ENCODE data around the gene MBIP. TPM values are rescaled to one million over a fixed set of nuclear protein-coding genes. Genes with fewer than 3 reads are reported as not detected.

The MBIP gene
- total RNA-seq, 3 donors from 2014 or later (not counting 1 experiment from before 2014, with no cell fraction given) = 26.1 to 41.9 (median 40.1) TPM

- H3K9me3 Mint-ChIP-seq = peaks cover 0 to 3% of the 10 kb centered on the region in 2 donors
- peaks cover 0 to 16% of the 10 kb centered on the region in 2 donors for H3K27me3 Mint-ChIP-seq (ENCODE audit: low read depth in 2 of 2)
- H3K27ac Mint-ChIP-seq = no peak overlapping the region
- Histone ChIP-seq H3K27me3 (ENCODE audit: control insufficient read depth, insufficient read depth, low read length) (no peaks in the 10 kb centered on the region), H3K36me3 (ENCODE audit: control insufficient read depth, insufficient read depth, low read length) (no peaks in the 10 kb centered on the region), H3K27ac (ENCODE audit: low read length) (no peak overlapping the region), H3K9me3 (ENCODE audit: control insufficient read depth, insufficient read depth, low read length) (no peaks in the 10 kb centered on the region), H3K4me1 (ENCODE audit: control insufficient read depth, insufficient read depth, low read length) (no peaks in the 10 kb centered on the region), H3K4me3 (ENCODE audit: low read length) (no peak overlapping the region)
- ATAC-seq (no peak), DNase-seq (no peak)
- no peaks in the 10 kb centered on the region for H3K36me3 Mint-ChIP-seq
- no peaks in the 10 kb centered on the region for H3K4me1 Mint-ChIP-seq
- TF ChIP-seq, protein P1, sequence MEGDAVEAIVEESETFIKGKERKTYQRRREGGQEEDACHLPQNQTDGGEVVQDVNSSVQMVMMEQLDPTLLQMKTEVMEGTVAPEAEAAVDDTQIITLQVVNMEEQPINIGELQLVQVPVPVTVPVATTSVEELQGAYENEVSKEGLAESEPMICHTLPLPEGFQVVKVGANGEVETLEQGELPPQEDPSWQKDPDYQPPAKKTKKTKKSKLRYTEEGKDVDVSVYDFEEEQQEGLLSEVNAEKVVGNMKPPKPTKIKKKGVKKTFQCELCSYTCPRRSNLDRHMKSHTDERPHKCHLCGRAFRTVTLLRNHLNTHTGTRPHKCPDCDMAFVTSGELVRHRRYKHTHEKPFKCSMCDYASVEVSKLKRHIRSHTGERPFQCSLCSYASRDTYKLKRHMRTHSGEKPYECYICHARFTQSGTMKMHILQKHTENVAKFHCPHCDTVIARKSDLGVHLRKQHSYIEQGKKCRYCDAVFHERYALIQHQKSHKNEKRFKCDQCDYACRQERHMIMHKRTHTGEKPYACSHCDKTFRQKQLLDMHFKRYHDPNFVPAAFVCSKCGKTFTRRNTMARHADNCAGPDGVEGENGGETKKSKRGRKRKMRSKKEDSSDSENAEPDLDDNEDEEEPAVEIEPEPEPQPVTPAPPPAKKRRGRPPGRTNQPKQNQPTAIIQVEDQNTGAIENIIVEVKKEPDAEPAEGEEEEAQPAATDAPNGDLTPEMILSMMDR (IDR thresholded peaks at IDR 0.05) = no peak
- H3K4me3 Mint-ChIP-seq = no peak overlapping the region
- intact Hi-C loops (cut with micrococcal nuclease) = no loop called here
Observed at GRCh38 chr14:36264107-36264506, 56.3 kb downstream of the MBIP start.

GRCh38 chr14:36260970-36261640 lies 59.3 kb downstream of the MBIP start:
- ATAC-seq (no peak), DNase-seq (no peak)
- Histone ChIP-seq H3K4me3 (ENCODE audit: low read length) (no peak overlapping the region), H3K27ac (ENCODE audit: low read length) (no peak overlapping the region), H3K36me3 (ENCODE audit: control insufficient read depth, insufficient read depth, low read length) (no peaks in the 10 kb centered on the region), H3K9me3 (ENCODE audit: control insufficient read depth, insufficient read depth, low read length) (no peaks in the 10 kb centered on the region), H3K4me1 (ENCODE audit: control insufficient read depth, insufficient read depth, low read length) (no peaks in the 10 kb centered on the region), H3K27me3 (ENCODE audit: control insufficient read depth, insufficient read depth, low read length) (no peaks in the 10 kb centered on the region)
- TF ChIP-seq, protein P1 (IDR thresholded peaks at IDR 0.05) = no peak
- Mint-ChIP-seq H3K4me3 (no peak overlapping the region), H3K27ac (no peak overlapping the region), H3K27me3 (ENCODE audit: low read depth in 2 of 2) (peaks cover 0 to 9% of the 10 kb centered on the region in 2 donors), H3K9me3 (no peaks in the 10 kb centered on the region), H3K4me1 (no peaks in the 10 kb centered on the region), H3K36me3 (no peaks in the 10 kb centered on the region)
- 100% methylated on average over 1 of the region's 2 CpGs for WGBS (ENCODE audit: insufficient coverage)
- intact Hi-C loops (cut with micrococcal nuclease) = no loop called here

DNA sequence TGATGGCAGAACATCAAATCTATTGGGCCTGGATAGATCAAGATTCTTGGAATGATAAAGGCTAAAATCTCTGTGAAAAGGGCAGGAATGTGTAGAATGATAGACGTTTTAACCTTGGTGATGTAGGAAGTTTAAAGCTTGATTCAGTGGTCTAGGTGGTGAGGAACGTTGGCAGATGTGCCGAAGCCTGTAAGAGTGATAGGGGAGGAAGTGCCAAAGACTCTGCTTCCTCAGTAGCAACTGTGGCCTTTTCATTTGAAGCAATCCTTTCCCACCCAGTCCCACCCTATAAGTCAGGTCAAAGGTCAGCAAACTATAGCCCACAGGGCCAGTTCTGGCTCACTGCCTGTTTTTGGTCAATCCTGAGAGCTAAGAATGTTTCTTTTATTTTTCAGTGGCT lies 62.2 kb downstream of the MBIP start:
- intact Hi-C loops (cut with micrococcal nuclease) = no loop called here
- no peak overlapping the region for H3K27ac ChIP-seq (ENCODE audit: low read length)
- no peak for ATAC-seq
- TF ChIP-seq, protein P1 (IDR thresholded peaks at IDR 0.05) = no peak
- H3K36me3 ChIP-seq (ENCODE audit: control insufficient read depth, insufficient read depth, low read length) = no peaks in the 10 kb centered on the region
- no peak for DNase-seq
- 18% methylated on average over 2 of the region's 3 CpGs for WGBS (ENCODE audit: insufficient coverage)
- no peaks in the 10 kb centered on the region for H3K4me1 ChIP-seq (ENCODE audit: control insufficient read depth, insufficient read depth, low read length)
- H3K4me1 Mint-ChIP-seq = no peaks in the 10 kb centered on the region
- H3K4me3 Mint-ChIP-seq = no peak overlapping the region
- H3K4me3 ChIP-seq (ENCODE audit: low read length) = no peak overlapping the region
- no peaks in the 10 kb centered on the region for H3K36me3 Mint-ChIP-seq
- H3K9me3 Mint-ChIP-seq = no peaks in the 10 kb centered on the region
- H3K27me3 ChIP-seq (ENCODE audit: control insufficient read depth, insufficient read depth, low read length) = no peaks in the 10 kb centered on the region
- peaks cover 0 to 3% of the 10 kb centered on the region in 2 donors for H3K27me3 Mint-ChIP-seq (ENCODE audit: low read depth in 2 of 2)
- no peak overlapping the region for H3K27ac Mint-ChIP-seq
- H3K9me3 ChIP-seq (ENCODE audit: control insufficient read depth, insufficient read depth, low read length) = no peaks in the 10 kb centered on the region

All from natural killer cell (primary cell).